ENCODE data around the gene FGFR3. TPM values are rescaled to one million over a fixed set of nuclear protein-coding genes. Genes with fewer than 3 reads are reported as not detected.

FGFR3 gene
- total RNA-seq, 2 experiments from 2014 or later: not detected

- H3K27ac ChIP-seq (ENCODE audit: low read depth, low read length, poor library complexity, severe bottlenecking): no peak overlapping the region
- no peaks in the 10 kb centered on the region for H4K20me1 ChIP-seq (ENCODE audit: insufficient read depth, low read length)
- intact Hi-C loops (cut with micrococcal nuclease; ENCODE audit: unreplicated experiment): no loop called here
- no peak overlapping the region for H2AFZ ChIP-seq (ENCODE audit: low read length)
- no peak overlapping the region for H3K4me2 ChIP-seq (ENCODE audit: low read length)
- TF ChIP-seq EZH2phosphoT487 (IDR thresholded peaks at IDR 0.05; ENCODE audit: borderline replicate concordance, low read depth, low read length) (no peak), CTCF (conservative IDR thresholded peaks at IDR 0.05; ENCODE audit: low read length) (no peak)
- no peaks in the 10 kb centered on the region for H3K79me2 ChIP-seq (ENCODE audit: insufficient read depth, low read depth, low read length)
- no TSS peak for BruUV-seq (replicated peaks)
- H3K4me1 ChIP-seq (ENCODE audit: insufficient read depth, low read length, poor library complexity, severe bottlenecking): no peaks in the 10 kb centered on the region
- H3K4me3 ChIP-seq (ENCODE audit: low read depth, low read length, poor library complexity, severe bottlenecking): no peak overlapping the region
- no peaks in the 10 kb centered on the region for H3K9me2 ChIP-seq (ENCODE audit: insufficient read depth, low read length)
- H3K9me3 ChIP-seq (ENCODE audit: low read length): no peaks in the 10 kb centered on the region
- no peaks in the 10 kb centered on the region for H3K36me3 ChIP-seq (ENCODE audit: insufficient read depth, low read length)
- POLR2A ChIA-PET: no interaction called here
- CTCF ChIA-PET (ENCODE audit: unreplicated experiment): no interaction called here
- no peak for DNase-seq (ENCODE audit: low spot score)
These were observed 40.6 kb upstream of the FGFR3 start for GRCh38 chr4:1752284-1753041.

- H3K79me2 ChIP-seq (ENCODE audit: insufficient read depth, low read depth, low read length): no peaks in the 10 kb centered on the region
- H3K9me3 ChIP-seq (ENCODE audit: low read length): no peaks in the 10 kb centered on the region
- no peaks in the 10 kb centered on the region for H3K4me1 ChIP-seq (ENCODE audit: insufficient read depth, low read length, poor library complexity, severe bottlenecking)
- CTCF ChIA-PET (ENCODE audit: unreplicated experiment): no interaction called here
- POLR2A ChIA-PET: no interaction called here
- no peak for DNase-seq (ENCODE audit: low spot score)
- H4K20me1 ChIP-seq (ENCODE audit: insufficient read depth, low read length): no peaks in the 10 kb centered on the region
- no peak overlapping the region for H3K4me2 ChIP-seq (ENCODE audit: low read length)
- intact Hi-C loops (cut with micrococcal nuclease; ENCODE audit: unreplicated experiment): no loop called here
- no peak overlapping the region for H3K4me3 ChIP-seq (ENCODE audit: low read depth, low read length, poor library complexity, severe bottlenecking)
- H3K27ac ChIP-seq (ENCODE audit: low read depth, low read length, poor library complexity, severe bottlenecking): no peak overlapping the region
- no peak for TF ChIP-seq EZH2phosphoT487 (IDR thresholded peaks at IDR 0.05; ENCODE audit: borderline replicate concordance, low read depth, low read length)
- TF ChIP-seq CTCF (conservative IDR thresholded peaks at IDR 0.05; ENCODE audit: low read length): no peak
- no TSS peak for BruUV-seq (replicated peaks)
- no peaks in the 10 kb centered on the region for H3K9me2 ChIP-seq (ENCODE audit: insufficient read depth, low read length)
- H3K36me3 ChIP-seq (ENCODE audit: insufficient read depth, low read length): no peaks in the 10 kb centered on the region
- H2AFZ ChIP-seq (ENCODE audit: low read length): no peak overlapping the region
These were observed 39.8 kb upstream of the FGFR3 start for GRCh38 chr4:1753294-1753696.

- intact Hi-C loops (cut with micrococcal nuclease; ENCODE audit: unreplicated experiment): no loop called here
- no TSS peak for BruUV-seq (replicated peaks)
- Histone ChIP-seq H3K4me3 (ENCODE audit: low read depth, low read length, poor library complexity, severe bottlenecking) (no peak overlapping the region), H3K9me3 (ENCODE audit: low read length) (no peaks in the 10 kb centered on the region), H3K79me2 (ENCODE audit: insufficient read depth, low read depth, low read length) (no peaks in the 10 kb centered on the region), H3K27ac (ENCODE audit: low read depth, low read length, poor library complexity, severe bottlenecking) (no peak overlapping the region), H4K20me1 (ENCODE audit: insufficient read depth, low read length) (no peaks in the 10 kb centered on the region), H3K4me2 (ENCODE audit: low read length) (no peak overlapping the region), H3K36me3 (ENCODE audit: insufficient read depth, low read length) (no peaks in the 10 kb centered on the region), H2AFZ (ENCODE audit: low read length) (no peak overlapping the region), H3K4me1 (ENCODE audit: insufficient read depth, low read length, poor library complexity, severe bottlenecking) (no peaks in the 10 kb centered on the region), H3K9me2 (ENCODE audit: insufficient read depth, low read length) (no peaks in the 10 kb centered on the region)
- TF ChIP-seq CTCF (conservative IDR thresholded peaks at IDR 0.05; ENCODE audit: low read length) (no peak), EZH2phosphoT487 (IDR thresholded peaks at IDR 0.05; ENCODE audit: borderline replicate concordance, low read depth, low read length) (no peak)
- POLR2A ChIA-PET: no interaction called here
- DNase-seq (ENCODE audit: low spot score): no peak
- CTCF ChIA-PET (ENCODE audit: unreplicated experiment): no interaction called here
These were observed 39.3 kb upstream of the FGFR3 start for GRCh38 chr4:1753697-1754311.

Data from OCI-LY7 (cell line).